NCI-H2171 treated with DMSO at 0.1 percent for 48 hours (cell line): Measurements from ENCODE around the gene KIF6.

ENCODE experiments used
- DNase-seq: peaks from one replicate; lab custom pipeline; 2025; lab: John Stamatoyannopoulos, UW

KIF6 gene

GRCh38 chr6:39281312-39281980, 443.8 kb downstream of the KIF6 start:
- DNase-seq = no peak

- DNase-seq = no peak
These were observed 444.9 kb downstream of the KIF6 start for GRCh38 chr6:39280247-39280731.
